Stimulated activated CD8-positive, alpha-beta memory T cell treated with anti-CD3 and anti-CD28 coated beads, Interleukin-7, amount 100 ng/mL, for 48 hours (primary cell): Measurements from ENCODE around the gene ECSIT.

Source experiments
- DNase-seq, 2 donors: peaks; one replicate each; pipeline ENCODE4 v3.0.0-alpha.2; 2020; ENCODE audit warnings: low read depth in 1 of 2; ENCODE audit errors: extremely low read depth in 1 of 2

The ECSIT gene

DNA sequence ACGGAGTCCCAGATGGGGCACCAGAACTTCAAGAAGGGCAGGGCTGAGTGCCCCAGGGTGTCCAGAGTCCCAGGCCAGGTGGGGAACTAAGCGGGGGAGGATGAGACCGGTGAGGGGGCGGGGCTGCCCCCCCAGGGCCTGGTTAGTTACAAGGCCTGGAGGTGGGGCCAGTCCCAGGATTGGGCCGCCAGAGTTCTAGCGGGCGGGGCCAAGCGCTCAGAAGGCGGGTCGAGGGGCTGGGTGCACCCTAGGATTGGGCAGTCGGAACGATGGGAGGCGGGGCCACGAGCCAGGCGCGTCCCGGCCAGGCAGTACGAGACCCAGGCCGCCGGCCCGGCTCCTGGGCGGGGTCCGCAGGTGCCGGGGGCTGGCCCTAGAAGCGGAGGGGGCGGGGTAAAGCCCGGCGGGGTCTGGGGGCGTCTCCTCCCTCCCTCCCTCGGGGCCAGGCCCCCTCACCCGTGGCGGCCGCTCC is 23.9 kb downstream of the ECSIT start:
- peak; percentile 96 to 98 for DNase-seq

DNA sequence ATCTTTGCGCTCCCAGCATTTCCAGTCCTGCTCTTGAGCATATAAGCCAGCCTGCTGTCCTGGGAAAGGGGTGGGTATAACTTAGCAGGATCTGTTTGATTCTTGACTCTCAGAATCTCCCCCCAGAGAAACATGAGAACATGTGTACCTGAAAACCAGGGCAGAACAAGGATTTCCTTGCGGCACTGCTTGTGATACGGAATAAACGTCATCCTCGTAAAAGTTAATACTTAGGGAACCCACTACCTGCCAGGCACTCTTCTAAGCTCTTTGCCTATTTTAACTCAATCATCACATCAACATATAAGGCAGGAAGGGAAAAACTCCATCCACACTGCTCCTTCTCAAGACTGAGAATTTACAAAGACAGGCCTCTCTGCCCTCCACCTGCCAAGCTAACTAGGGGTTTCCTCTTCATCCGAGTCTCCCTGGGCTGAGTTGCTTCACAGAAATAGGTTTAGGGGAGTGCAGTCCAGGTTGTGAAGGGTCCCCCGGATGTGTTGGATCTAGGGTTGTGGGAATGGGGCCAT is 24.4 kb downstream of the ECSIT start:
- DNase-seq, result no peak

DNA sequence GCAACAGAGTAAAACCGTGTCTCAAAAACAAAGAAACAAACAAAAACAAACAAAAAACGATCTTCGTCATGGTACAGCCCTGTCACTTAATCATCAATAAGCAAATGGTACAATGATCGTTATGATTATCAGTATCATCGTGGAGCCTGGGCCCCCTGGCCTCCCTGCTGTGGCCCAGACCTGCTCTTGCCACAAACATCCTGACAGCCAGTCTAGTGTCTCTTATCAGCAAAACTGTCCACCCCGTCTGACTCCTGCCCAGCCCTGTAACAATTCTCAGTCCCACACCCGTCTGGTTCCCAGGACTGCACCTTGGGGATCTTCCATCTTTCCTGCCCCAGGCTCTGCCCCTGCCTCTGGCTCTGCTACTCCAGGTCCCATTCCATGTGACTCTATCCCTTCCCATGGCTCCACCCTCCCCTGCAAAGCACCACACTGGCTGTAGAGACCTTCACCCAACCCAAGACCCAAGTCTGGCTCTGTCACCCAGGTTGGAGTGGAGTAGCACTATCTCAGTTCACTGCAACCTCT is 29.0 kb downstream of the ECSIT start:
- DNase-seq, result no peak

GRCh38 chr19:11499220-11499726 is 29.7 kb downstream of the ECSIT start:
- DNase-seq, result no peak

DNA sequence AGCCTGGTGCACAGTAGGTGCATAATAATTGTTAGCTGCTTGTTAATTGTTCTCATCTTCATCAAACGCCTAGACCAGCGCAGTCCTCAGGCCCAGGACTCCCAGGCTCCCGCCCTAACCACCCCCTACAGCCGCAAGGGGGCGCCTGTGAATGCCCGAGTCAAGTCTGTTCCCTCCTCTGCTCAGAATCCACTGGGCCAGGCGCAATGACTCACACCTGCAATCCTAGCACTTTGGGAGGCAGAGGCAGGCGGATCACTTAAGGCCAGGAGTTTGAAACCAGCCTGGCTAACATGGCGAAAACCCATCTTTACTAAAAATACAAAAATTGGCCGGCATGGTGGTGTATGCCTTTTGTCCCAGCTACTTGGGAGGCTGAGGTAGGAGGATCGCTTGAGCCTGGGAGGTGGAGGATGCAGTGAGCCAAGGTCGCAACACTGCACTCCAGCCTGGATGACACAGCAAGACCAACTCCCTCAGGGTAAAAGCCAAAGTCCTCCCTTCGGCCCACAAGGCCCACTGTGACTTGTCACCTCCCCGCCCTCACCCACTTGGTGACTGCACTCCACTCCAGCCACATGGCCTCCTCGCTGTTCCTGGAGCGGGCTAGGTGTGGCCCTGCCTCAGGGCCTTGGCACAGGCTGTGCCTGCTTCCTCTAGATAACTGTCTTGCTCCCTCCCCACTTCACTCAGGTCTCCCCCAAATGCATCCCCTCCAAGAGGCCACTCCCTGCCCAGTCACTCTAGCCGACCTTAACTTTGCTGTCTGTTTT is 32.4 kb downstream of the ECSIT start:
- DNase-seq, result peak; percentile 37 to 47

GRCh38 chr19:11495885-11496284 is 33.0 kb downstream of the ECSIT start:
- no peak for DNase-seq

DNA sequence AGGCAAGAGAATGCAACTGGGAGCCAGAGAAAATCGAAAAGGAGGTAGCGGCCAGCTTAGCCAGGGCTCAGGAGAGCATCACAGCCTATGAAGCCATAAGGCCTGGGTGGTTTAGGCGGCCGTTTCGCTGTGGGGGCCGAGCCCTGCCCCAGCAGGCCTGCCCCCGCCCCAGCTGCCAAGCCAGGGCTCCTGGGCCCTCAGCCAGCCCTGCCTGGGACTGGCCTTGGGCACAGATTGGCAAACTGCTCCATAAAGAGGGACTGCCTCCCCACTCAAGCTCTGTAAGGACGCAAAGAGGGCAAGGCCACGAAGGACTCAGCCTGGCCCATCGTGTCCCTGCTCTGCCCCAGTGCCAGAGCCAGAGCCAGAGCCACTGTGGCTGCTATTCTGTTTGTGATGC is 33.5 kb downstream of the ECSIT start:
- no peak for DNase-seq

DNA sequence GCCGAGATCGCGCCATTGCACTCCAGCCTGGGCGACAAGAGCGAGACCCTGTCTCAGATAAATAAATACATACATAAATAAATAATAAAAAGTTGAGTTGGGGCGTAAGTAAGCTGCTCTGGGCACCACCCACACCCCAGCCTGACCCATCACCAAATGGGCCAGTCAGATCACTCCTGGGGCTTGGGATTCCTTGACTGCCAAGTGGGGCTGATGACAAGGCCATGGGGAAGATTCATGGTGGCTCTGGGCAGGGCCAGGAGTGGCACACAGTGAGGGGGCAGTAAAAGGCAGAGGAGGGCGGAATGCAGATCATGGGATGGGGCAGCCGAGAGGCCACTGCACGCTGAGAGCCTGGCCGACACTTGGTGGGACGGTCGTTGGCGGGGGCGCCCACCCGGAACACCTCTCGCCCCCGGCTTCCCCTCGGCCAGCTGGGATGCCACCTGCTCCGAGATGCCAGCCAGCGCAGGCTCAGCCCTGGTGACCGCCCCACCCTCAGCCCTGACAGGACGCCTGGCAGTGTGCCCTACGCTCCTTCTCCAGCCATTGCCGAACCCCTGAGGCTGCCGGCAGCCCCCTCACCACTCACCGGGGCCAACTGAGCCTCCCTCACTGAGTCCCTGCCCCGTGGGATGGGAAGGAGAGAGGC is 34.2 kb downstream of the ECSIT start:
- DNase-seq, result no peak

DNA sequence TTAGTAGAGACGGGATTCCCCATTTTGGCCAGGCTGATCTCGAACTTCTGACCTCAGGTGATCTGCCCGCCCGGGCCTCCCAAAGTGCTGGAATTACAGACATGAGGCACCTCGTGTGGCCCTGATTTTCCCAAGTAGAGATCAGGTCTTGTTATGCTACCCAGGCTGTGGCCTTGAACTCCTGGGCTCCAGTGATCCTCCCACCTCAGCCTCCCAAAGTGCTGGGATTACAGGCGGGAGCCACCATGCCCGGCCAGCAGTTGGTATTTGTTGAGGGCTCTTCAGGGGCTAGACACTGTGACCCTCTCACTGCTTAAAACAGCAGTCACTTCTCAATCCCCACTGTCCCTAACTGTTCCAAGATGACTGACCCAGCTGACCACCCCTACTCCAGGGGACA is 39.6 kb downstream of the ECSIT start:
- no peak for DNase-seq

DNA sequence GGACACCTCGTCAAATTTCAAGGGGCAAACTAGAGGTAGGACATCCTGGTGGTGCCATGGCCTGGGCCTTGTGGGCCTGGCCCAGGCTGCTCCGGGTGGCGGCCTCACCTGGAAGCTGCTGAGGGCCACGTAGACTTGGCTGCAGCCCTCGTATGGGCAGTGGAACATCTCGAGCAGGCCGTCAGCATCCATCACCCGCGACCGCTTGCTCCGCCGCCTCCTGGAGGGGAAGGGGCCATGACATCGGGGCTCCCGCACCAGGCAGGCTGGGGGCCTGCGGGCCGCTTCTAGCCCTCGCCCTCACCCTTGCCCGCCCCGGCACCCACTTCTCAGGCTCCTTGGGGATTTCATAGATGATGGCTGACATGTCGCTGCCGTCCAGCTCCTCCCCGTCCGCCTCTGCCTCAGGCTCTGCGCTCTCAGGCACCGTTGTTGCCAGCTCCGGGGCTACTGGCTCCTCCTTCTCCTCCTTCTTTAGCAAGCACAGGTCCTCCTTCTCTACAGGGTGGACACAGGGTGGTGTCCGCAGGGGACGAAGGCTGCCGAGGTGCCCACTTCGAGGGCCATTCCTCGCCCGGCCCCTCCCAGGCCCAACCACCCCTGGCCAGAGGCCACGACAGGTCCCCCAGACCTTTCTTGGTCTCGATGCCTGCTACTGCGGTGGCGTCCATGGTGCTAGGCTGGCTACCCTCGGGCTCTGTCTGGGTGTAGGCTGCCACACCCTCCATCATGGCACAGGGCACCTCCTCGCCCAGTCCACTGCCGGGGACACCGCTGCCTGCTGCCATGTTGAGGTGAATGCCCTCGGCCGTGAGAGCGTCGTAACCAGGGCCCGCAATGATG is 42.1 kb downstream of the ECSIT start:
- DNase-seq, result no peak

DNA sequence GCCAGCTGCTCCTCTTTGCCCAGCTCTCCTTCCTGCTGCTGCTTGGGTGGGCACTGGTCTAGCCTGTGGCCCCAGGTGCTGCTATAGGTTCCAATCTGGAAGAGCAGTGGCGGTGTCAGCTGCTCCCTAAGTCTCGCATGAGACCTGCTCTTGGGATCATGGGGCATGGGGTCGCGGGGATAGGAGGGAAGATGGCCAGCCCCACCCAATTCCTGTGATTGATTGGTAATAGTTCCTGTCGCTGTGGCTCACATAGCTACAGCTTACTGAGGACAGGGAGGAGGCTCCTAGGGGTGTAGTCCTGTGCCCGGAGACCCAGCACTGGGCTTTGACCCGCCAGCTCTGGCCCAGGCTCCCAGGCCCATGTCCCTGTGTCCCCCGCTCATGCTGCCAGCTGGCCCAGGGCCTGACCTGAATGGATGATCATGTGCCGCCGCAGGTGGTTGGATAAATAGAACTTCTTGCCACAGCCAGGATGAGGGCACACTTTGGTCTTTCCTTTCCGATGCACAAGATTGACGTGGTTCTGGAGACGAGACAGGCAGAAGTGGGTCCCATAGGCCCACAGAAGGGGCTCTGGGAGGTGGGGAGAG is 43.6 kb downstream of the ECSIT start:
- DNase-seq, result no peak

GRCh38 chr19:11483366-11484111 is 45.4 kb downstream of the ECSIT start:
- DNase-seq, result no peak

DNA sequence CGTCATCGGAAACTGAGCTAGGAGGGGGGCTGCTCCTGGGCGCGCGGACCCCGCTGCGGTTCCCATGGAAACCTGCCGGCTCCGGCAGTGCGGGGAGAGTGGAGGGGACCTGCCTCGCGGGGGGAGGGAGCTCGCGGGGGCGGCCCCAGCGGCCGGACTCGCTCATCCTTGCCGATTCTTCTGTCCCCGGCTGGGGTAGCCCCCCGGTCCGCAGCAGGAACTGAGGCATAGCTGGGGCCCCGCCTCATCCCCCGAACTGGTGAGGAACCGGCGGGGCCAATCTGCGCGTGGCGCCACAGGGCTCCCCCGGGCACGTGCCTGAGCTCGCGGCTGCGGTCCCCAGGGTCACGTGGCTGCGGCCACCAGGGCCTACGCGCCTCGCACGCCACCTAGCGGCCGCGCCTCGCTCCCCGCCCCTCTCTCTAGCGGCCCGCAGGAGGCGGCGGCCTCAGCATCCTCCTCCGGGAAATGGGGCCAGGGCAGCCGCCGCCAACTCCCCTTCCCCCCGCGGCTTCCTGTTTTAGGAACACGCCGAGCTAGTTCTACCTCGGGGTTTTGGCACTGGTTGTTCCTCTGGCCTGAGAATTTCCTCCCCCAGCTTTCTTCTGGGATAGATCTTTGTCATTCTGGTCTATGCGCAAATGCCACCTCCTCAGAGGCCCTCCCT is 46.4 kb downstream of the ECSIT start:
- DNase-seq, result peak; percentile 75 to 79

- peak; percentile 76 to 89 for DNase-seq
Measured at GRCh38 chr19:11481534-11482383, 47.2 kb downstream of the ECSIT start.

- no peak for DNase-seq
Measured at GRCh38 chr19:11480715-11481533, 48.0 kb downstream of the ECSIT start, which contains the start of gene ELAVL3. Gene ELAVL3 (minus strand): TSS chr19:11481046. CDS start chr19:11480608, 438 bp downstream.

DNA sequence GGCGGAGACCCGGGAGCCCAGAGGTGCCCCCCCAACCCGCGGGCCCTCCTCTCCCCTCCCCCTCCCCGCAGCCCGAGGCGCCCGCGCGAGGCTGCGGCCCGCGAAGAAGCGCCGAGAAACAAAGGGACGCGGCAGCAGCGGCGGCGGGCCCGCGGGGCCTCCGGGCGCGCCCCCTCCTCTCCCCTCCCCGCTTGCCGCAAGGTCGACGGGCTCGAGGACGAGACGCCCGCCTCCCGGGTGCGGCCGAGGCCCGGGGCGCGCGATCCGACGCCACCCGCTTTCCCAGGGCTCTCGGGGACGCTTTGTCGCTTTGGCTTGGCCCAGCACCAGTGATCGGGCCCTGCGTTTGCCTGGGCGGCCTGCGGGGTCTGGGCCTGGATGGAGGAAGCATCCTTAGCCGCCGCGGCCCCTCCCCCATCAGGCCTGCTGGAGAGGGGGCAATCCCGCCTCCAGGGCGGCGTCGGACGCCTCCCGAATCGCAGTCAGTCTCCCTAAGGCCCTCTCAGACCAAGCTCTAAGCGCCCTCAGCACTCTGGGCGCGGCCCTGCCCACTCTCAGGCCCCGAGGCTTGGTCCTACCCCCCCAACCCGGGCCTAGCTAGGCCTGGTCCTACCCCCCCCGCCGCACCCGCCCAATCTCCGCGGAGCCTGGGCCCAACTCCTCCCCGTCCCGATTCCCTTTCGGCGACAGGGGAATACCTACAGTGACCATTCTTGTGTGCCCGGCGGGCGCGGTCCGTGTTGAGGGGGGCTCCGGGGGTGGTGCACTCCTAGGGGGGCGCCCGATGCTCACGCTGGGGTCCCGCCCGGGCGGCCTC is 48.8 kb downstream of the ECSIT start:
- DNase-seq, result no peak
